Adipocyte (in vitro differentiated cells): ENCODE data around the gene MGAT4A.

ENCODE experiments used
- DNase-seq: peaks from one replicate; pipeline ENCODE4 v3.0.0-alpha.2; 2015; ENCODE audit warnings: low read depth
- H3K27me3 ChIP-seq: replicated peaks from 2 replicates; pipeline ENCODE4 v1.7.0; 2013; ENCODE audit warnings: mild to moderate bottlenecking, low read length, moderate library complexity; ENCODE audit not compliant: control insufficient read depth, insufficient read depth
- H3K36me3 ChIP-seq: 2 replicates; pipeline ENCODE4 v1.7.0; 2013; ENCODE audit warnings: low read length, mild to moderate bottlenecking, moderate library complexity; ENCODE audit not compliant: control insufficient read depth, insufficient read depth, severe bottlenecking
- H3K4me1 ChIP-seq: 2 replicates; pipeline ENCODE4 v1.7.0; 2013; ENCODE audit warnings: mild to moderate bottlenecking, low read length, moderate library complexity; ENCODE audit not compliant: control insufficient read depth, insufficient read depth
- H3K4me3 ChIP-seq: 2 replicates; pipeline ENCODE4 v1.7.0; 2013; ENCODE audit warnings: mild to moderate bottlenecking, low read length, moderate library complexity
- H3K9ac ChIP-seq: 2 replicates; pipeline ENCODE4 v1.7.0; 2013; ENCODE audit warnings: mild to moderate bottlenecking, low read length, moderate library complexity
- H3K9me3 ChIP-seq: 2 replicates; pipeline ENCODE4 v1.7.0; 2013; ENCODE audit warnings: mild to moderate bottlenecking, low read length, moderate library complexity; ENCODE audit not compliant: control insufficient read depth

The MGAT4A gene

DNA sequence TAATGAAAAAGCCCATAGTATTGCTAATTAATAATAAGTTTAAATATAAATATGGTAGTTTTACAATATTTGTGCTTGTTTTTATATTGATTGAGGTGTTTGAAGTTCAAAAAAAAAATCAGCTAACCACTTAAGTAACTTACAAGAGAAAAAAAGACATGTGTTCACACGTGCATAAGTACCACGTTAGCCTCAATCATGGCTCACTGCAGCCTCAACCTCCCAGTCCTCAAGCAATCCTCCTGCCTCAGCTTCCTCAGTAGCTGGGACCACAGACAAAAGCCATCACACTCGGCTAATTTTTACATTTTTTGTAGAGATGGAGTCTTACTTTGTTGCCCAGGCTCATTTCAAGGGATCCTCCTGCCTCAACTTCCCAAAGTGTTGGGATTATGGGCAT, 19.4 kb downstream of the MGAT4A start:
- Histone ChIP-seq H3K36me3 (no peaks in the 10 kb centered on the region), H3K9ac (no peak overlapping the region), H3K27me3 (peaks cover 4% of the 10 kb centered on the region), H3K9me3 (no peaks in the 10 kb centered on the region), H3K4me1 (peaks cover 10% of the 10 kb centered on the region), H3K4me3 (no peak overlapping the region)
- no peak for DNase-seq

DNA sequence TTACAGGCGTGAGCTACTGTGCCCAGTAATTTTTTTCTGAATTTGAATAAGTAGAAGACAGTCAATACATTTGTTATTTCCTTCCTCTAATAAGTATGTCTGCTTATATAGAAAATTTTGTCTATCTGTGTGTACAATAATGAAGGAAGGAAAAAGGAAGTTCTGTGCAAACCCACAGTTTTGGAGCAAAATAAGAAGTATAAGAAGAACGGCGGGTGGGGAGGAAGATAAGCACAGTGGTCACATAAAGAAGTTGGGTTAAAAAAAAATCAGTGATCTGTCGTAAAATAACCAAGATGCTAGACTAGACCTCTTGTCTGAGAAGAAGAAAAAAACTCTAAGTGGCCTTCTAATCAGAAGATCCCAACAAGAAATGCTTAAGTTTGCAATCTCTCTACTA, 20.2 kb downstream of the MGAT4A start:
- Histone ChIP-seq H3K4me3 (no peak overlapping the region), H3K36me3 (no peaks in the 10 kb centered on the region), H3K27me3 (peaks cover 4% of the 10 kb centered on the region), H3K9ac (no peak overlapping the region), H3K9me3 (no peaks in the 10 kb centered on the region), H3K4me1 (peaks cover 10% of the 10 kb centered on the region)
- DNase-seq: no peak

DNA sequence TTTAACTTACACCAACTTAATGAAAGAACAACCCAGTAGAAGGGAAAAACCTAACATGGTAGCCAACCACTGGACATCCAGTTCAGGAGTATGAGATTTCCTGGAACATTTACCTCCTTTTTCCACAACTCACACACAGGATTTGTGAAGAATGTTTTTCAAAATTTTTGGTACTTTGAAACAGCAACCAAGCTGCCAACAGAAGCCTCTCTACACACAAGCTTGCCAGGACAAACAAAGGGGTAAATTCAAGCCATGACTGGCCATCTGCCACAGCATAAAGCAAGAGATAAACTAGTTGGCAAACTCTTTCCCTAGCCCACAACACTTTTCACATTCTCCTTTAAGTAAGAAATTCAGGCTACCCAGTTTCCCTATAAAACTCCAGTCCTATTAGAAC, 21.4 kb downstream of the MGAT4A start:
- H3K4me3 ChIP-seq: no peak overlapping the region
- H3K9ac ChIP-seq: no peak overlapping the region
- peaks cover 4% of the 10 kb centered on the region for H3K27me3 ChIP-seq
- peaks cover 10% of the 10 kb centered on the region for H3K4me1 ChIP-seq
- DNase-seq: no peak
- no peaks in the 10 kb centered on the region for H3K9me3 ChIP-seq
- no peaks in the 10 kb centered on the region for H3K36me3 ChIP-seq

DNA sequence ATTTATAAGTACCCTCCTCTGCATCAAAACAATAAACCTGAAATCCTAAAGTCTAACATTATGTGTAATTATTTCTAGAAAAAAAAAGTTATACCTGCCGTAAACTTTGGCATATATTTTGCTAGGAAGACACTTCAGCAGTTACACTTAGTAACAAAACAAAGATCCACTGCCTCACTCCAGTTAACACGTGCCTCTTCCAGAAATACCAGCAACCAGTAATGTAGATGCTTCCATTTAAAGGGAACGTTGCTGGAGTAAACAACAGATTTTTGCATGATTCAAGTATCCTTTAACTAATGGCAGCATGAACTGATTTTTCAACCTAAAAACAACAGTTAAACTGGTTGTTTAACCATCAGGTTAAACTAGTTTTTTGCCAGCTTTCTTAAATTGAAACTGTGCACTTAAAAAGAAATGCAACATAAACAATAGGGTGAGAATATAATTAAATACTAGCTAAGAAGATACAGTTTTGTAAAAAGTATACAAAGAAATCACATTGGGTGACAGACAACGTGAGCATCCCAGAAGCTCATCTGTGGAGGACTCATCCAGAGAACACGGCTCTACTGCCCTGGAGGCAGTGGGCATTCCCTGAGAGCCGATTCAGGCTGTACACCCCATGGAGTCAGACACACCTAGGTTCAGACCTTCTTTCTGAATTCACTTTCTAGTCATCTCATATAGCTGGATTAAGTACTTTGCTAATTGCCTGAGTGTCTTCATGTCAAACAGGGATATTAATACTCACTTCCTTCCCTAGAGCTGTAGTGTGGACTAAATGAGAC, 22.3 kb downstream of the MGAT4A start:
- Histone ChIP-seq H3K4me3 (no peak overlapping the region), H3K27me3 (peaks cover 4% of the 10 kb centered on the region), H3K9me3 (no peaks in the 10 kb centered on the region), H3K4me1 (peaks cover 10% of the 10 kb centered on the region), H3K36me3 (no peaks in the 10 kb centered on the region), H3K9ac (no peak overlapping the region)
- no peak for DNase-seq

DNA sequence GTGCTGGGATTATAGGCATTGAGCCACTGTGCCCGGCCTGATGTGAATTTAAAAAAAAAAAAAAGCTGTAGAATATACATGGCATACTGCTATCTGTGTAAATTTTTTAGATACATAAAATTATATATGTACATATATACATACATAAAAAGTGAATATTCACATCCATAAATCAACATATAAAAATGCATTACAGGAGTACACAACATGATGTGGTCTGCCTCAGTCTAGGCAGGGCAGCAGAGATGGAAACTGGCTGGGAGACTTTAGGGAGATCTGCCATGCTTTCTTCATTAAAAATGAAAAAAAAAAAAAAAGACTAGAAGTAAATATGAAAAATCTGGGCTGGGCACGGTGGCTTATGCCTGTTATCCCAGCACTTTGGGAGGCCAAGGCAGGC, 24.3 kb downstream of the MGAT4A start:
- no peak overlapping the region for H3K4me3 ChIP-seq
- no peaks in the 10 kb centered on the region for H3K9me3 ChIP-seq
- H3K9ac ChIP-seq: no peak overlapping the region
- peaks cover 4% of the 10 kb centered on the region for H3K27me3 ChIP-seq
- no peak for DNase-seq
- H3K36me3 ChIP-seq: no peaks in the 10 kb centered on the region
- peaks cover 26% of the 10 kb centered on the region for H3K4me1 ChIP-seq

DNA sequence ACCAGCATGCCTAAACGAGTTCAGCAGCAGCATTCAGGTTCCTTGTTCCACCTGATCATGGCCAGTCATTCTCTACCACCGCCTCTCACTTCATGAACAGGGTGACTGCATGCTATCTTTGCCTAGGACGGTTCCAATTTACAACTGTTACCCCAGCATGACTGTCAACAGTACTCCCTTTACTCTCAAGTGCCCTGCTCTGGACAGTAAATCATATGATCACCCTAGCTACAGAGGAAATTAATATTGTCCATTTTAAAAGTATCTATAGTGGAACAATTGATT, 25.7 kb downstream of the MGAT4A start:
- Histone ChIP-seq H3K9ac (no peak overlapping the region), H3K4me3 (no peak overlapping the region), H3K4me1 (peaks cover 33% of the 10 kb centered on the region), H3K9me3 (no peaks in the 10 kb centered on the region), H3K27me3 (peaks cover 4% of the 10 kb centered on the region), H3K36me3 (no peaks in the 10 kb centered on the region)
- no peak for DNase-seq

DNA sequence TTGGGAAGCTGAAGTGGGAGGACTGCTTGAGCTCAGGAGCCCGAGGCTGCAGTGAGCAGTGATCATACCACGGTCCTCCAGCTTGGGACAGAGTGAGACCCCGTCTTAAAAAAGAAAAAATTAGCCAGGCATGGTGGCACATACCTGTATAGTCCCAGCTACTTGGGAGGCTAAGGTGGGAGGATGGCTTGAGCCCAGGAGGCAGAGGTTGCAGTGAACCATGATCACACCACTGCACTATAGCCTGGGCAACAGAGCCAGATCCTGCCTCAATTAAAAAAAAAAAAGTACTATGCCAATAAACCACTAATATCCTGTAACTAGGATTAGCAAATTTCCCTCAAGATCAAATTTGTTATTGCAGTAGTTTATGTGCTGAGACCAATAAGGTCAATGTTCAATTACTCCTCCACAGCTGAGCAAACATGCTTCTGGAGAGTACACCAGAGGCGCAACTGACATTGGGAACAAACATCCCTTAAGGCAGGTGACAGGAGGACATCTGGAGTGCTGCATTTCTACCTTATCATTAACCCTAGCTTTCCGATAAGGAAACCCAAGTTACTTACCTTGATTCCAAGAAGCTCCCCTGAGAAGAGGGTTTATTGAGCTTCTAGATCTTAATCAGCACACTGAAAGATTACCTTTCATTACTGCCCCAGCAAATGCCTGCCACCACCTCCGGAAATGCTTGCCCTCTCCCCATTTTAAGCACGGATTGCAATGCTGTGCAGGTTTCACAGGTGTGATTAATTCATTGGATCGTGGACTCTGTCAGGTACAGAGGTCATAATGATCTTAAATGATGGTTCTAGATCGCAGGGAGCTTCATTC, 26.2 kb downstream of the MGAT4A start:
- no peaks in the 10 kb centered on the region for H3K9me3 ChIP-seq
- H3K4me1 ChIP-seq: peaks cover 31% of the 10 kb centered on the region
- H3K4me3 ChIP-seq: no peak overlapping the region
- peaks cover 4% of the 10 kb centered on the region for H3K27me3 ChIP-seq
- H3K36me3 ChIP-seq: no peaks in the 10 kb centered on the region
- DNase-seq: no peak
- H3K9ac ChIP-seq: no peak overlapping the region

DNA sequence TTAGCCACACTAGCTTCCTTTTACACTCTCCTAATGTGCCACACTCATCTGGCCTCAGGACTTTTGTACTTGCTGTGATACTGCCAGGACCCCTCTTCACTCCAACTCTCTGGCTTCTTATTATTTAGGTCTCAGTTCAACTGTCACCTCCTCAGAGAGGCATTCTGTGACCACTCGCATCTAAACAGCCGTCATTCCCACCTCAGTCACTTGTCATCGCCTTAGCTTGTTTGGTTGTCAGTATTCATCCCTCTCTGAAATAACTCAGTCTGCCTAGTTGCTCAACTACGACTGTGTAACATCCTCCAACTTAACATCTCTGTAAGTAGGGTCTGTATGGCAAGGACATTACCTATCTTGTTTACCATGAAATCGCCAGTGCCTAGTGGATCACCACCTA, 27.2 kb downstream of the MGAT4A start:
- Histone ChIP-seq H3K4me1 (peaks cover 23% of the 10 kb centered on the region), H3K36me3 (no peaks in the 10 kb centered on the region), H3K9ac (no peak overlapping the region), H3K27me3 (no peaks in the 10 kb centered on the region), H3K4me3 (no peak overlapping the region), H3K9me3 (no peaks in the 10 kb centered on the region)
- no peak for DNase-seq

DNA sequence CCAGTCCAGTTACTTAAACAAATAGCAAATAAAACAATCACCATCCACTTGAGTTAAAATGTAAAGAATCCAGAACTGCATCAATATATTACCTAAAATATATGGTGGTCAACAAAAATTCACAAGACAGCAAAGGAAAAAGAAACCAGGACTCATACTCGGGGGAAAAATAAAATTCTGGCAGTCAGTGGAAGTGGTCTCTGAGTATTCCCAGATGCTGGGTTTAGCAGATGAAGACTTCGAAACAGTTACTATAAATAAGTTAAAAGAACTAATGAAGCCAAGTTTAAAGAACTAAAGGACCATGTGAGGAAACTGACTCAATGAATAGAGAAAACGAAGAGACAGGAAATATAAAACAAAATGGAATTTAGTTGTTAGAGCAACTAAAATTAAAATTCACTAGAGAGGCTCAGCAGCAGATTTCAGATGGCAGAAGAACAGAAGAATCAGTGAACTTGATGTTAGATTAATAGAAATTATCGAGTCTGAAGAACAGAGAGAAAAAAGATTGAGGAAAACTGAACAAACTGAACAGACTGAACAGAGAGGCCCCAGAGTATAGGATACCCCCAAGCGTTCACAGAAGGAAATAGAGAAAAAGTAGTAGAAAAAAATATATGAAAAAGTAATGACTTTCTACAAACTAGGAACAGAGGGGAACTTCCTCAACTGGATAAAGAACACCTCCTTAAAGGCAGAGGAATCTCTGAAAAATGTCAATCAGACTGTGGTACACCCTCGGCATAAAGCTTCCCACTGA, 27.9 kb downstream of the MGAT4A start:
- peaks cover 23% of the 10 kb centered on the region for H3K4me1 ChIP-seq
- H3K4me3 ChIP-seq: no peak overlapping the region
- H3K9me3 ChIP-seq: no peaks in the 10 kb centered on the region
- H3K9ac ChIP-seq: peak overlapping the region; percentile 7
- H3K36me3 ChIP-seq: no peaks in the 10 kb centered on the region
- H3K27me3 ChIP-seq: no peaks in the 10 kb centered on the region
- no peak for DNase-seq

DNA sequence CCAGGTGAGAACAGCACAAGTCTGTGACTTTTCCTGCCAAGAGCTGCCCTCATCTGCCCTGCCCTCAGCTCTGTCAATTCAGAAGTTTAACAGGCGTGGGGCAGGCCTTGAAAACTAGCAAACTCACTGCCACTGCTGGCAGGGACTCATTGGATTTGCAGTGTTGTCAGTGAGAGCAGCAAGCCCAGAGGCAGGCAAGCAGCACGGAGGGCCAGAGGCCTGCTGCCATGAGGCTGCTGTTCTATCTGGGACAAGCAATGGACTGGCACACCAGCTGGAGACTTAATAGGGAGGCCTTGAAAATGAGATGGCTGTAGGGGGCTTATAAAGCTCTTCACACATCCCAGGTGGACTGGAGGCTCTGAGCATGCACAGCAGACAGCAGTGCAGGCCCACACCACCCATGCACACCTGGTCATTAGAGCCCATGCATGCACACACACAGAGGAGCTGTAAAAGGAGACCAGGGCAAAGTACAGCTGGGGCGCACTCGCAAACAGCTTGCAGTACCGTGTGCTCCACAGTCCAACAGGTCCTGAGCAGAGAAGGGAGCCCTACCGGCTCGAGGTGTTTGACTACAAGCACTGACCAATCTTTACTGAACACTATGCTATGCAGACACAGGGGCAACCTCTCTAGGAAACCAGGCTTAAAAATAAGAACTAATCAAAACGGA, 28.7 kb downstream of the MGAT4A start:
- Histone ChIP-seq H3K27me3 (no peaks in the 10 kb centered on the region), H3K36me3 (no peaks in the 10 kb centered on the region), H3K9ac (no peak overlapping the region), H3K4me3 (no peak overlapping the region), H3K9me3 (no peaks in the 10 kb centered on the region), H3K4me1 (peaks cover 23% of the 10 kb centered on the region)
- DNase-seq: no peak

DNA sequence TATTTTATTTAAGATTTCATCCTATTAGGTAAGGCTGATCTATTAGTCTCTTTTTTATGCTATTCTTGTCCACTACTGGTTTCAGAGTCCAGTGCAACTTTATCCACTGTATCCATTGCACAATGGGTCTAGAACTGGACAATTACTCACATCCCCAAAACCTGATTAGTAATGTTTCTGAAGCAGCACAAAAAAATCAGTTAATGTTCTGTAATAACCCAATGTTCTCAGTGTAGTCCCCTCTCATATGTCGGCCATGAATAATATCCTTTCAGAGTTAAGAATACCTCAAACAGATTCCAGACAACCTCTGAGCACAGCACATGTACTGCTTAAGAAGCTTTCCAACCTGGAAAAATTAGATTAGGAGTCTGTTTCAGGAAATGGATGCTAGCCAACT, 29.7 kb downstream of the MGAT4A start:
- Histone ChIP-seq H3K4me3 (no peak overlapping the region), H3K36me3 (no peaks in the 10 kb centered on the region), H3K9me3 (no peaks in the 10 kb centered on the region), H3K9ac (no peak overlapping the region), H3K27me3 (no peaks in the 10 kb centered on the region), H3K4me1 (peaks cover 23% of the 10 kb centered on the region)
- DNase-seq: no peak
